ENCODE results near the gene GPNMB.
A peak's percentile ranks its signal among the peaks of the same experiment; 100 is the strongest.
"Not testable (repeated sequence)": the region's sequence is repeated elsewhere in the genome, so short reads cannot be mapped to it uniquely, and the experiment has no call there.

GPNMB gene

DNA sequence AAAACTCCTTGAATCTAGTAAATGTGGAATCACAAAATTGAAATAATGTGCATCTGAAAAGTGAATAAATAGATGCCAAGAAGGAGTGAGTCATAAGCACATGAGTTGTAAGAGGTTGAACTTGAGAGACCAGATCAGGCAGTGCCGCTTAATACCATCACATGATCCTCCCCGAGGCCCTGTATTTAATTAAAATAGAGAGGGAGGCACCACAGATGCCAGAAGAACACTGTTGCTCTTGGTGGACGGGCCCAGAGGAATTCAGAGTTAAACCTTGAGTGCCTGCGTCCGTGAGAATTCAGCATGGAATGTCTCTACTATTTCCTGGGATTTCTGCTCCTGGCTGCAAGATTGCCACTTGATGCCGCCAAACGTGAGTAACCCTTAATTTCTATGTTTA is at the start of gene GPNMB:
TSS of gene GPNMB (plus strand) at position 221 of the 400 bp plus-strand sequence. CDS start at position 304, 83 bp downstream.
- peak; percentile 38 for DNase-seq

DNA sequence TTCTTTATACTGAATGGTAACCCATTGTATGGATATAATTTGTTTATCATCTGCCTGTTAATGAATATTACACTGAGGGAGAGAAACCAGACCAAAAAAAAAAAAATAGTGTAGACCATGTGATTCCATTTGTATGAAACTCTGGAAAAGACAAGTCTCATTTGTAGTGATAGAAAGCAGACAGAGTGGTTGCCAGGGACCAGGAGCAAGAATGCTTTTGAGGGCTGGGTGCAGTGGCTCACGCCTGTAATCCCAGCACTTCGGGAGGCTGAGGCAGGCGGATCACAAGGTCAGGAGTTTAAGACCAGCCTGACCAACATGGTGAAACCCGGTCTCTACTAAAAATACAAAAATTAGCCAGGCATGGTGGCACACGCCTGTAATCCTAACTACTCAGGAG is 48.8 kb upstream of the GPNMB start:
- not testable (repeated sequence) for DNase-seq

DNA sequence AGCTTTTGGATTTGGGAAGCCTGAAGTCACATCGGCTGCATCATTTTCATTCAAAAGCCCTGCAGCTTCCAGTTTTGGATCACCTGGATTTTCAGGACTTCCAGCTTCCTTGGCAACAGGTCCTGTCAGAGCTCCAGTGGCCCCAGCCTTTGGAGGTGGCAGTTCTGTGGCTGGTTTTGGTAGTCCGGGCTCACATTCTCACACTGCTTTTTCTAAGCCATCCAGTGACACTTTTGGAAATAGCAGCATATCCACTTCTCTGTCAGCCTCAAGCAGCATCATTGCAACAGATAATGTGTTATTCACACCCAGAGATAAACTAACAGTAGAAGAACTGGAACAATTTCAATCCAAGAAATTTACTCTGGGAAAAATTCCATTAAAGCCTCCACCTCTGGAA is 46.2 kb upstream of the GPNMB start:
- DNase-seq: no peak

DNA sequence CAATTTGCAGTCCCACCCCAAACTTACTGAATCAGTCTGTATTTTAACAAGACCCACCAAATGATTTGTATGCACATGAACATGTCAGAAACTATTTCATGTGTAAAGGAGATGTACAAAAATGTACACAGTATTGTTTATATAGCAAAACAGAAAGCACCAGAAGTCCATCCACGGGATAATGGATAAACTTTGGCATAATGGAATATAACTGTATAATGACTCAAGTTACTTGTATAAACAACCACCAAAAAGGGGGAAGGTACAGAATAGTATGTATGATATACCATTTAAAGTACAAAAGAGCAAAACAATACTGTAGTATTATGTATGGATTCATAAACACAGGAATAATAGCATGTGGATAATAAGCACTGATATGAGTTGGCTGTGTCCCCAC is 42.3 kb upstream of the GPNMB start:
- no peak for DNase-seq

DNA sequence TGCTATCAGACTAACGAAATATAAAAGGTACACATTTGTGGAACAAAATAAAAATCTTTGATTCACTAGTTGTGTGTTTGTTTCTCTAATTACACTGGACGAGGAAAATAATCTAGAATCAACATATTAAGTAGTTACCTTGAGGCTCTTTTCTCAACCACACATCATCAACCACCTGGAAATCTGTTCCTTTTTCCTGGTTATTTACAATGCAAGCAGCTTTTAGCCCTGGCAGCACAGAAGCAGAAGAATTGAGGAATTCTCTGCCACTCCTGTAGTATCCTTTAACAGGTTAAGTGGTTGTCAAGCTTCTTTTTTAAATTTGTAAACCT is 41.0 kb upstream of the GPNMB start:
- no peak for DNase-seq

DNA sequence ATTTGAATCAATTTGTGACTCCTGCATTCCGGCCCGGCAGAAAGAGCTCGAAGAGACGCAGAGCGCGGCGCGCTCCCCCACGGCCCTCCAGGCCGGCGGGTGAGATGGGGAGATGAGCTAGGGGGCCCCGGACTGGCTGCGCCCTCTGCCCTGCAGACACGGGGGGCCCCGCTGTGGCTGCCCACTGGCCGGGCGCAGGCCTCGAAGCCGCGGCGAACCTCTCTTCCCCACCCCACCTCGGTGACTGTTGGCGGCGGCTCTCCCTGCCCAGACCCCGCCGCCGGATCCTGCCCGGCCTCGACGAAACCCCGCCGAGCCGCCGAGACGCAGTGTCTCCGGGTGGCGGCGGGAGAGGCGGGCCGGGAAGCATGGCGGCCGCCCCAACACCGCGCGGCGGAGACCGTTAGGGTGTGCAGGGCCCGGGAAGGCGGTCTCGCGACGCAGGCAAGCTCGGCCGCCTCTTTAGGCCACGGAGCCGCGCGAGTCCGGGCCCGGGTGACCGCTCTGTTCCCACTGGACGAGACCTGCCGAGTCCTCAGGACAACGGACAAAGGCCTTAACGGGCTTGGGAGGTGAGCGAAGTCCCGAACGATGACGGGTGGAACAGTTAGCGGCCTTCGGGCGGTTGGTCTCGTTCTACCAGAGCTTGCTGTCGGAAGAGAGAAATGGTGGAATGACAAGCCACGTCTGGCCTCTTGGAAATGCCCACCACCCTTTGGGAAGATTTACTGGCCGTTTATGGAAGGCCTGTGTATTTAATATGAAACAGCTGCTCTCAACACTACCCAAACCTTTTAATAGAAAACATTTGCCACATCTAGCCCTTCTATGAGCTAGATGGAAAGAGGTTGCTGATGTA is 40.4 kb upstream of the GPNMB start:
- no peak for DNase-seq

DNA sequence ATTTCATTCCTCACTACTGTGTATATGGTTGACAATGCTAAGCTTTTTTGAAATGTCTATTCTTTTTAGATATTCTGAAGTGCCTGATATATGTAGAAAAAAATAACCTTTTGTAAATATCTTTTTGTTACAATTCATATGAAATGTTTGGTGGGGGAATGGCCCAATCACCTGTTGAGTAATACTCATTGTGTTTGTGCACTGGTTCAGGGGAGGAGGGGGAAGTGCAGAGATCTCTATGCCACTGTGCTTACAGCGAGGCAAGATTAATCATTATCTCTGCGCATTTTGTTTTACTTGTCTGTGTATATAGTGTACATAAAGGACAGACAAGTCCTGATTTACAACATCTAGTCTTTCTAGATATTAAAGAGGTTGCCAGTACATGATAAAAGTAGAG is 39.6 kb upstream of the GPNMB start:
- DNase-seq: no peak

DNA sequence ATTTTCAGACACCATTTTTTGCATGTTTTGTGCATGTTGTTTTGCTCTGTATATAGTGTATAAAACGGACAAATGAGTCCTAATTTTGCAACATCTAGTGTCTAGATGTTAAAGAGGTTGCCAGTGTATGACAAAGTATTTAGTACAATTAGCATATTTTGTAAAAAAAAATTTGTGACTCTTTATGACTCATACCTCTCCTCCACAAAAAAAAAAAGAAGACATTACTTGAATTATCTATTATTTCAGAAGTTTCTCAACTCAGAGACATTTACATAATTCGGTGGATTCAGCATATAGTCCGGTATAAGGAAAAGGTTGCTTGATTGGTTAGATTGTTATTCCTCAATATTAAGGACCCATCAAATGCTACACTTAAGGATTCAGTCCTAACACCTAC is 38.7 kb upstream of the GPNMB start:
- DNase-seq: no peak

DNA sequence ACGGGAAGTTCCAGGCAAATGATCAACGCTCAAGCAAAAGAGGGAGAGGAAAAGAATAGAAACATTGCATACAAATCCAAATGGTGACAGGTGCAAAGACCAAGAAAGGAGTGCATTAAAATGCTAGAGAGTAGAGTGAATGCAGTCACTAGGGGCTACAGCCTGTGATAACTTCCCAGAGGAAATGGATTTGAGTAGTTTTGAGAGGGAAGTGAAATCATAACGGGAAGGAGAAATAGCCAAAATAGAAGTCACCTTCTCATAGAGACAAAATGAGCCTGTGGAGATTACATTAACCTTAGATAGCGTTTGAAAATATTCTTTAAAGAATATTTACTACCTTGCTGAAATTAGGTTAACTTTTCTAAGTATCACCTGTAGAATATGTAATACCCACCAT is 38.3 kb upstream of the GPNMB start:
- no peak for DNase-seq

DNA sequence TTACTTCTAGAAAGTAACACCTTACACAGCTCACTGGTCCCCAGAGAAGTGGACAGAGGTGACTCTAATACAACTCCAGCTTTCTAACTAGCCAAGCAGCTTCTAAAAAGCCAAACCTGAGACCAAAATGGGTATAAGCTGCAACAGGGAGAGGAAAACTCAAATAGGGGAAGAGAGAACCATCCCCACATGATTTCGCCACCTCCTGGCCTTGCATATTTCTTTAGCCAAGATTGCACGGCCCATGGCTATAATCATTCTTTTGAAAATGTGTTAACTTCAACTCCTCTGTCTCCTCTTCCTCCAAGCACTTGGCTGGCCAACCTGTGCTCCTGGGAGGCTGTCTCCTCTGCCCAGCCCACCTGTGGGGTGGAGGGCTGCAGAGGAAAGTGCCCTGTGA is 36.1 kb upstream of the GPNMB start:
- DNase-seq: no peak

DNA sequence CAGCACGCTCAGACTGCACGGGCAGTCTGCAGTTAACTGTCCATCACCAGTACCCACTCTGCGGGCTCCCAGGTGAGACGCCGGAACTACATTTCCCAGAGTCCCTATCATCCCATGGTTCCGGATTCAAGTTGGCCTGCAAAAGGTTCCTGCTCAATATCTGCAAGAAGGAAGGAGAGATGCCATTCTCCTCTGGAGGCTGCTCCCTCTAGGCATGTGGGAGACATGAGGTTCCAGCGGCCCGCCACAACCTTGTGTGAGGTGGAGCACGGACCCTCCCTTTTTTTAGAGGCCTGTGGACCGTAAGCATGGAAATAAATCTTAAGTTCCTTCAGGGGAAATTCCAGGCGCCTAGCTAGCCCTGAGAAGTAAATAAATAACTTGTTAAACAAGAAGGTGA is 35.0 kb upstream of the GPNMB start:
- DNase-seq: no peak

DNA sequence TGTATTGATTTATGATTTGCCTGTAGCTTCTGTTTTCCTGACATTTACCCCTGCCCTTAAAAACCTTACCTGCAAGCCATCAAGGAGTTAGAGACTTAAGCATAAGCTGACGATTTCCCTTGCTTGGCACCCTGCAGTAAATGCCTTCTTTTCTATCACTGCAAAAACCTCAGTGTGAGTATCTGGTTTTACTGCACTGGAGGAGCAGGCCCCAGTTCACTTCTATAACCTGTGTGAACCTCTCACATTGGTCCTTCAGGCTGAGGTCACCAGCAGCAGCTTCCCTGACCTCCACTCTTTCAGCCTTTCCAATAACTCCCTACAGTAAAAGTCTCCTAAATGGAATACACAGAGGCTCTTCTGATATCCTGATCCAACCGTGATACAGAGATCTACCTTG is 34.2 kb upstream of the GPNMB start:
- DNase-seq: no peak

DNA sequence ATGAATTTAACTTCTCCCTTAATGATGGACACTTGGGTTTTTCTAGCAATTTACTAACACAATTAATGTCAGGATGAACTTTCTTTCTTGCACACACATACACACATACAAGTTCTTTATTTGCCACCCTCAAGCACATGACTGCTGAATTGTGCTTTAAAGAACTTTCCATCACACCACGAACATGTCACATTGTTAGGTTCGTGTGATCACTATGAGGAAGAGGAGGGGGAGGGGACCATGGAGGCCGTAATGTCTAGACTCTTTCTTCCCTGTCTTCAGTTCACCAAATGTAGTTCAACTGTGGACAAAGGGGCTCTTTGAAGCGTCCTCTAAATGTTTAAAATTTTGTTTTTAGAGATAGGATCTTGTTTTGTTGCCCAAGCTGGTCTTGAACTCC is 33.7 kb upstream of the GPNMB start:
- DNase-seq: no peak

DNA sequence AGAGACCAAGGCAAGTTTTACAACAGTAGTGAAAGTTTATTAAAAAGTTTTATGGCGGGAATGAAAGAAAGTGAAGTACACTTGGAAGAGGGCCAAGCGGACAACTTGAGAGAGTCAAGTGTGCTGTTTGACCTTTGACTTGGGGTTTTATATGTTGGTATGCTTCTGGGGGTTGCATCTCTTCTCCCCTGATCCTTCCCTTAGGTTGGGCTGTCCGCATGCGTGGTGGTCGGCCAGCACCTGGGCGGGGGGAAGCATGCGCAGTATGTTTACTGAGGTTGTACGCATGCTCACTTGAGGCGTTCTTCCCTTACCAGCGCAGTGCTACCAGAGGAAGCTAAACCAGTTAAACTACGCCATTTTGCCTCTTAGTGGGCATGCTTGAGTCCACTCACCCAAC is 32.8 kb upstream of the GPNMB start:
- DNase-seq: no peak

DNA sequence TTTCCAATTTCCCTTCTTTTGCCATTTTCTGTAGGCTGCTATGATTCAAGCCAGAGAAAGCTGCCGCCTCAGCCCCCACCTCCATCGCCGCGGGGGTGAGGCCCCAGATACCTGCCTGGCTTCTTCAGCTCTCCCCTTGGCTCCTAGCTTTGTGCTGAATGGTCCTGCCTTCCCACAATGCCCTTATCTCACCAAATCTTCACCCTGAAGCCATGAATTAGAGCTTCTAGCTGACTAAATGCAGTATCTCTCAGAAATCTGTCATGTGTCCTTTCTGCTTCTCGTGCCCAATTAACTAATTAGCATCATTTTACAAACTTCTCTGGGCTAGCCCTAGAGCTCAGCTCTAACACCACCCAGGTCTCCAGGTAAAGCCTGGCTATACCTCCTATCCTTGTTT is 32.2 kb upstream of the GPNMB start:
- DNase-seq: no peak

DNA sequence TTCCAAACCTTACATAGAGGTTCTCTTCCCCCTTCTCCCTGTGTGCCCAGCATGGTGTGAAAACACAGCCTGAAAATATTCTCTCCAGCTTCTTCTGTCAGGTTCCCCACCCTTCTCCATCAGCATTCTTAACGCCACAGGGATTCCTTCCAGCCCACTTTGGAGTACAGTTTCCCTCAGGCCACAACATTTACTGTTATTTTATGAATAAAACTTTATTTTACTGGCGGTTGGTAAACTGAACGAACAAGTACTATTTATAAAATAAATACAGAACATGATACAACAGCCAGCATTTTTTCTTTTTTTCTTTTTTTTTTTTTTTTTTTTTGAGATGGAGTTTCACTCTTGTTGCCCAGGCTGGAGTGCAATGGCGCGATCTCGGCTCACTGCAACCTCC is 31.6 kb upstream of the GPNMB start:
- DNase-seq: no peak

DNA sequence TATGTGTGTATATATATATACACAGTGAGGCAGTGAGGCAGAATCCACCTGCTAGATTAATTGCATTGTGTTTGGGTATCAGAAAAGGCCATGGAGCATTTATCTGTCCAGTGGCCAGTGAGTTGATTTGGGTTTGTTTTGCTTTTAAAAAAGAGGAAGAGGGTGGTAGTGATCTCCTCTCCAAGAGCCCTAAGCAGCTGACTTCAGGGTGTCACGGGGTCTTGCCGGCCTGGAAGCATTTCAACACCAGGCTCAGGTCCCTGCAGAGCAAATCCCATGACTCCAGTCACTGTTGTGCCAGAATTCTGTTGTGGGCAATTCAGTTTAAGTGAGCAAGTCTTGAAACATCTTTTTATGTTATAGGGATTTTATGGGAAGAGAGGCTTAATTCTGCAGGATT is 30.6 kb upstream of the GPNMB start:
- DNase-seq: no peak

DNA sequence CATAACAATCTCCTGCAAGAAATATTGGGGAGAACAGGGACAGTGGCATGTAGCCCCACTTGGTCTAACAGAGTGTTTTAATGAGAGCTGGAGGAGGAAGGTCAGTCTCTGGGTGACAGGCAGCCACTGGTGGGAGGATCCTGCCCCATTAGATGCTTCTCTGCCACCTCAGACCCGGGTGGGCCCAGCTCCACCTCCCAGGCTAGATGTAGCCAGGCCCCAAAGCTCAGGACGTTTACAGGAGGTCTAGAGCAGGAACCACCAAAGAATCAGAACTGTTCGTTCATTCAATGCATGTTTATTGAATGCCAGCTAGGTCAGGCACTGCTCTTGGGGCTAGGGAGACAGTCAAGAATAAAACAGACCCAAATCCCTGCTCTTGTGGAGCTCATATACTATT is 28.4 kb upstream of the GPNMB start:
- DNase-seq: no peak

DNA sequence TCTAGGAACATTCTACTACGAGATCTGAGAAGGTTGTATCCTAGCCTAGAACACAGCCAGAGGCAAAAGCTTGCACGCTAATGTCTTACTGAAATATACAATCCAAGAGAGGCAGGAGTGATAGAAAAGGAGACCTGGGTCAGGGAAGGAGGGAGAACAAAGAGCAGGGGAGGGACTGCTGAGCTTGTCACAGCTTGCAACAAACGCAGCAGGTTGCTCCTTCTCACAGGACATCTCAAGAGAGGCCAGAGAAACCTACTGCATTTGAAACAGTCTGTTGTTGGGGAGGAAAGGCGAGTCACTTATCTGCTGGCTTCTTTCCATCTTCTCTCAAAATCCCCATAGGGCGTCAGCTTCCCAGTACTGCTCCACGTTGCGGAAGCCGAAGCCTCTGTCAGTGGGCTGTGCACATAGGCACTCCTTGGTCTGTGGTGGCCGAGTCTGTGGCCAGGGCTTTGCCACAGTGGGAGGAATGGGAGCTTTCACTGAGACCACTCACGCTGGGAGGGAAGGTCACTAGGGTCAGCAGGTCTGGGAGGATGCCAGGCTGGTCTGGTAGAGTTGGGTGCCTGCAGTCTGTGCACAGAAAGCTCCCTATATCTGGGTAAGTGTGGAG is 25.8 kb upstream of the GPNMB start:
- DNase-seq: no peak

DNA sequence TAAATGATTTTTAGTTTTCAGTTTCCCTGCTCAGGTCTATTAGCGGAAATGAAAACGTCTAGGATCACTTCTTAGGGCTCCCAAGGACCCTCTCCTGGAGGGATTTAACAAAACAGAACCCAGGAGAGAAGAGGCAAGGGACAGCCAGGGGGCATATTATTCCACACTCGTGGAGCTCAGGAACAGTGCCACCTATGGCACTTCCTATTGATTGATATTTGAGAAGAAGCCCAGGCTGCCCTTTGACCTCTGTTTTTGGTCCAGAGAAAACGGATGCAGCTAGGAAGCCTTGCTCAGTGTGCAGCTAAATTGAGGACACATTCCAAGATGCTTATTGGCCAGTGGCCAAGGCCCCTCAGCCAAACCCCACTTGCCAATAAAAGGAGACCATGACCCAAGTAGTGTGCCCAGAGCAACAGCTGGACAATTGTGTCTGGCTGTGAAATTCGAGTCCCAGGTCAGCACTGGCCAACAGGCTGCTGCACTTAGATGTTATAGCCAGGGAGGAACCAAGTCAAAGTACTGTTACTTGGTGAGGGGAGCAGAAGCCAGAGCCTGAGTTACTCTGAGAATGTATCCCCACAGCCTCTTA is 24.0 kb upstream of the GPNMB start:
- no peak for DNase-seq

DNA sequence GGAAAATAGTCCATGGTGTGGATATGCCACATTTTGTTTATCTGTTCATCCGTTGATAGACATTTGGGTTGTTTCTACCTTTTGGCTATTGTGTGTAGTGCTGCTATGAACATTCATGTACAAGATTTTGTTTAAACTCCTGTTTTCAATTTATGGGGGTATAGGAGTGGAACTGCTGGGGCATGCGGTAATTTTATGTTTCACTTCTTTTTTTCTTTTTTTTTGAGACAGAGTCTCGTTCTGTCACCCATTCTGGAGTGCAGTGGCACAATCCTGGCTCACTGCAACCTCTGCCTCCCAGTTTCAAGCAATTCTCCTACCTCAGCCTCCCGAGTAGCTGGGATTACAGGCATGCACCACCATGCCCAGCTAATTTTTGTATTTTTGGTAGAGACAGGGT is 22.2 kb upstream of the GPNMB start:
- DNase-seq: not testable (repeated sequence)

DNA sequence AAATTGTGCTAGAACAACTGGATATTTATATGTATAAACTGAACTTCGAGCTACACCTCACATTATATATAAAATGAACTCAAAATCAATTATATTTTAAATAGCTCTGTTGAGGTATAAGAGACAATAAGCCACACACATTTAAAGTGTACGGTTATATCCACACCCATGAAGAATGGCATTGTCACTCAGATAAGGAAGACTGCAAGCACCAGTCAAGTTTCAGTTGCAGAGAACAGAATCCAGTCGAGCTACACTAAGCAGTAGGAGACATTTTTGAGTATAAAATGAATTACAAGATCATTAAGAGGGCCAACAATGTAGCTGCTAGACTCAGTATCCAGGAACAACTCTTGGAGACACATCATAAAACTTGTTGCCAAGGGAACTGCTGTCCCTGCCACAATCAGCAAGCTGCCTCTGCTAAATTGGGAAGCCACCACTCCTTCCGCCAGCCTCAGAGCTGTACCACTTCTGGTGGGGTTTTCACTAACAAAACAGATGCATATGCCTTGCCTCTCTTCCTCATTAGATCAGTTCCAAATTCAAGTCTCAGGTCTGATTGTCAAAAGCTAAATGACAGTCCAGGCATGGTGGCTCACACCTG is 19.6 kb upstream of the GPNMB start:
- DNase-seq: no peak

DNA sequence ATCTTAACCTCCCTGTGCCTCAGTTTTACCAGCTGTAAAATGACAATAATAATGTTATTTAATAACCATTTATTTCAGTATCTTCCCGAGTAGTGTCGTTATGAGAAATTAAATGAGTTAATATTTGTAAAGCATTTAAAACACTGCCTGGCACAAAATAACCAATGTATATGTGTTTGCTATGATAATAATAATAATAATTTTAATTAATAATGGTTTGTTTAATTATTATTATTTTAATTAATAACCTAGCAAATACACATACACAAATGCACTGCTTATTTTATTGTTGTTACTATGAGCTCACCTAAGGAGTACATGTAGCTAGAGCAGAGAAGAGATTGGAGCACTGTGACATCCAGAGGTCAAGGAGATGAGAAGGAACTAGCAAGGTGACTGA is 18.2 kb upstream of the GPNMB start:
- no peak for DNase-seq

DNA sequence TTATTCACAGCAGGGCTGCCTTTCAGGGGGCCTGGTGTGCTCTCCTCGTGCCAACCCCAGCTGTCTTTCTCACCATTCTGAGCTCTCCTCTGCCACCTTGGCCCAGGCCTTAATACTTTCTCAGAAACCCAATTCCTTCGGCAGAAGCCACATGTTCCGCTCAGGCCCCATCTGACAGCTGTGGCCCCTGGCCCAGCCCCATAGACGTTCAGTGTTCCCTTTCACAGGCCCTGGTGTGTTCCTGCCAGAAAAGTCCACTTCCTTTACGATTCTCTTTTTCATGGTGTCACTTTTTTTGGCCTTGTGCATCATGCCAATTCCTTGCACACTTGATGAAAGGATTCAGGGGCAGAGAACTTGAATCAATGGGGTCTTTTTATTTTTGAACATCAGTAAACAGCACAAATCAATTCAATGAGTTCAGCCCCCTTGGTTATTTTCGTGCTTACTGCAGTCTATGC is 15.9 kb upstream of the GPNMB start:
- no peak for DNase-seq
